HCT116 (cell line): ENCODE data around the gene ZBTB21. TPM values are rescaled to one million over a fixed set of nuclear protein-coding genes. Genes with fewer than 3 reads are reported as not detected.

ENCODE experiments used
- ATAC-seq: fragments of 200-7000 bp; cut with Tn5 transposase; 2 replicates; pipeline ENCODE4 v1.9.1; 2020; ENCODE audit warnings: mild to moderate bottlenecking, moderate library complexity
- BruUV-seq: library from RNA; stranded (reverse); fragments of 400-500 nt; replicated peaks from 2 replicates; lab custom pipeline; 2021; lab: Mats Ljungman, UMichigan
- CTCF ChIA-PET: fragments of 300-600 bp; sonication (Branson Sonifier 250); formaldehyde crosslinking; loops from one replicate; lab custom pipeline; 2021; ENCODE audit warnings: antibody characterized with exemption; lab: Charles Lee
- POLR2A ChIA-PET: fragments of 300-600, 350-600 bp; sonication (Branson Sonifier 250); formaldehyde crosslinking; loops from one replicate; lab custom pipeline; 2021; ENCODE audit warnings: antibody characterized with exemption; lab: Charles Lee
- RAD21 ChIA-PET, 2 experiments: fragments of 300-600 bp; sonication (Branson Sonifier 250); formaldehyde crosslinking; loops; one replicate each; lab custom pipeline; 2023; ENCODE audit warnings: low total read pairs in 2 of 2; ENCODE audit not compliant: uncharacterized antibody in 2 of 2, unreplicated experiment in 2 of 2, low non-redundant PET in 1 of 2; lab: Charles Lee
- DNase-seq: peaks from one replicate; pipeline ENCODE4 v3.0.0-alpha.2; 2010; ENCODE audit warnings: low read depth, low spot score
- H2AFZ ChIP-seq: fragments of 200-600 bp; shearing (Covaris generic), sonication (generic); 2 replicates; pipeline ENCODE4 v1.6.1; 2017; ENCODE audit warnings: low read depth, mixed run types, mixed read lengths, antibody characterized with exemption, low read length; ENCODE audit not compliant: poor library complexity, severe bottlenecking
- H3K27ac ChIP-seq: 2 replicates; pipeline ENCODE4 v1.5.1; 2012; ENCODE audit warnings: low read depth, low read length
- H3K27me3 ChIP-seq: fragments of 200-600 bp; sonication (generic); 2 replicates; pipeline ENCODE4 v1.6.1; 2016; ENCODE audit warnings: mixed run types, low read length, mixed read lengths; ENCODE audit not compliant: insufficient read depth
- H3K36me3 ChIP-seq, 2 experiments: fragments of 200-500 bp in 1 of 2; fragments of 200-600 bp in 1 of 2; sonication (Bioruptor generic) in 1 of 2; sonication (generic) in 1 of 2; 2 replicates each; pipeline versions ENCODE4 v1.5.1 to v1.6.1; 2014 to 2016; ENCODE audit warnings: low read length in 2 of 2, inconsistent platforms in 1 of 2, mixed read lengths in 1 of 2, mixed run types in 1 of 2; ENCODE audit not compliant: insufficient read depth in 2 of 2, control insufficient read depth in 1 of 2
- H3K4me1 ChIP-seq, 2 experiments: fragments of 200-600 bp in 1 of 2; sonication (generic) in 1 of 2; 2 replicates each; pipeline versions ENCODE4 v1.5.1 to v1.6.1; 2012 to 2017; ENCODE audit warnings: low read length in 2 of 2, inconsistent platforms in 1 of 2, mild to moderate bottlenecking in 1 of 2, mixed read lengths in 1 of 2, mixed run types in 1 of 2, moderate library complexity in 1 of 2; ENCODE audit not compliant: insufficient read depth in 2 of 2, control insufficient read depth in 1 of 2
- H3K4me2 ChIP-seq: fragments of 200-600 bp; sonication (generic); 2 replicates; pipeline ENCODE4 v1.6.1; 2017; ENCODE audit warnings: mixed run types, low read length, mixed read lengths
- H3K4me3 ChIP-seq, 2 experiments: fragments of 200-600 bp in 1 of 2; sonication (generic) in 1 of 2; replicated peaks in 1 of 2; 2 replicates each; pipeline ENCODE4 v1.5.1; 2011 to 2016; ENCODE audit warnings: low read length in 2 of 2, control low read depth in 1 of 2, low read depth in 1 of 2, mild to moderate bottlenecking in 1 of 2, mixed read lengths in 1 of 2, mixed run types in 1 of 2
- H3K79me2 ChIP-seq: fragments of 200-600 bp; sonication (generic); 2 replicates; pipeline ENCODE4 v1.6.1; 2017; ENCODE audit warnings: mild to moderate bottlenecking, mixed run types, low read length, moderate library complexity, mixed read lengths; ENCODE audit not compliant: insufficient read depth
- H3K9ac ChIP-seq: fragments of 200-600 bp; sonication (generic); 2 replicates; pipeline ENCODE4 v1.6.1; 2016; ENCODE audit warnings: low read length, mixed read lengths
- H3K9me2 ChIP-seq: fragments of 200-600 bp; sonication (generic), shearing (Covaris generic); 2 replicates; pipeline ENCODE4 v1.6.1; 2017; ENCODE audit warnings: mixed run types, mild to moderate bottlenecking, moderate library complexity; ENCODE audit not compliant: insufficient read depth
- H3K9me3 ChIP-seq, 2 experiments: fragments of 200-500 bp in 1 of 2; fragments of 200-600 bp in 1 of 2; sonication (Bioruptor generic) in 1 of 2; sonication (generic) in 1 of 2; 2 replicates each; pipeline ENCODE4 v1.6.1; 2014 to 2017; ENCODE audit warnings: low read length in 2 of 2, mixed read lengths in 2 of 2, inconsistent platforms in 1 of 2, low read depth in 1 of 2, mild to moderate bottlenecking in 1 of 2, mixed run types in 1 of 2, moderate library complexity in 1 of 2; ENCODE audit not compliant: control insufficient read depth in 1 of 2, insufficient read depth in 1 of 2
- H4K20me1 ChIP-seq: fragments of 200-600 bp; sonication (generic), shearing (Covaris generic); 2 replicates; pipeline ENCODE4 v1.6.1; 2017; ENCODE audit warnings: mixed run types, mild to moderate bottlenecking, moderate library complexity; ENCODE audit not compliant: insufficient read depth
- ATF3 ChIP-seq: IDR thresholded peaks from 2 replicates; pipeline ENCODE4 v1.6.1; 2012
- CBX3 ChIP-seq: IDR thresholded peaks from 2 replicates; pipeline ENCODE4 v1.6.1; 2012; ENCODE audit warnings: low read depth
- EGR1 ChIP-seq: IDR thresholded peaks from 2 replicates; pipeline ENCODE4 v1.6.1; 2012; ENCODE audit warnings: low read depth
- EZH2 ChIP-seq: fragments of 200-600 bp; sonication (generic); IDR thresholded peaks from 2 replicates; pipeline ENCODE4 v1.6.1; 2017; ENCODE audit warnings: antibody characterized with exemption, mixed run types
- EZH2phosphoT487 ChIP-seq: fragments of 200-600 bp; IDR thresholded peaks from 2 replicates; pipeline ENCODE4 v1.6.1; 2018; ENCODE audit warnings: antibody characterized with exemption, borderline replicate concordance
- JUND ChIP-seq: IDR thresholded peaks from 2 replicates; pipeline ENCODE4 v1.6.1; 2012
- POLR2A ChIP-seq: IDR thresholded peaks from 2 replicates; pipeline ENCODE4 v1.7.0; 2011; ENCODE audit warnings: borderline replicate concordance; ENCODE audit not compliant: insufficient read depth, insufficient read length; ENCODE audit errors: extremely low read depth
- POLR2AphosphoS5 ChIP-seq: IDR thresholded peaks from 2 replicates; pipeline ENCODE4 v1.6.1; 2011; ENCODE audit warnings: mild to moderate bottlenecking, low read depth, low read length, moderate library complexity
- RAD21 ChIP-seq: IDR thresholded peaks from 2 replicates; pipeline ENCODE4 v1.6.1; 2012; ENCODE audit warnings: low read depth, mild to moderate bottlenecking
- SIN3A ChIP-seq: IDR thresholded peaks from 2 replicates; pipeline ENCODE4 v1.6.1; 2012; ENCODE audit warnings: low read depth
- SRF ChIP-seq: IDR thresholded peaks from 2 replicates; pipeline ENCODE4 v1.6.1; 2012; ENCODE audit warnings: low read depth
- TCF7L2 ChIP-seq: IDR thresholded peaks from 2 replicates; pipeline ENCODE4 v1.7.0; 2011; ENCODE audit warnings: borderline replicate concordance, inconsistent platforms; ENCODE audit not compliant: insufficient read depth, insufficient read length; ENCODE audit errors: extremely low read depth
- YY1 ChIP-seq: IDR thresholded peaks from 2 replicates; pipeline ENCODE4 v1.6.1; 2011; ENCODE audit warnings: low read length, low read depth, moderate library complexity, mild to moderate bottlenecking; ENCODE audit not compliant: insufficient replicate concordance; ENCODE audit errors: extremely low read depth
- intact Hi-C: fragments of 100-400 bp; cut with micrococcal nuclease; formaldehyde crosslinking; loops from 2 replicates; pipeline ENCODE4 v1.10.0; 2022
- total RNA-seq: library from RNA; stranded (reverse); gene quantifications from one replicate; pipeline ENCODE4 v1.2.1, GENCODE V29; 2021; ENCODE audit not compliant: unreplicated experiment
- TF ChIP-seq, protein P1 (sequence below): IDR thresholded peaks from 2 replicates; pipeline ENCODE4 v1.6.1; 2012
- TF ChIP-seq, protein P2 (sequence below): IDR thresholded peaks from 2 replicates; pipeline ENCODE4 v1.6.1; 2011; ENCODE audit warnings: mild to moderate bottlenecking, low read length, moderate library complexity; ENCODE audit not compliant: insufficient replicate concordance; ENCODE audit errors: extremely low read depth
- TF ChIP-seq, protein P3 (sequence below): IDR thresholded peaks from 2 replicates; pipeline ENCODE4 v1.6.1; 2012; ENCODE audit warnings: low read depth

ZBTB21 gene
- total RNA-seq, 1 experiment from 2014 or later = 28.7 TPM

DNA sequence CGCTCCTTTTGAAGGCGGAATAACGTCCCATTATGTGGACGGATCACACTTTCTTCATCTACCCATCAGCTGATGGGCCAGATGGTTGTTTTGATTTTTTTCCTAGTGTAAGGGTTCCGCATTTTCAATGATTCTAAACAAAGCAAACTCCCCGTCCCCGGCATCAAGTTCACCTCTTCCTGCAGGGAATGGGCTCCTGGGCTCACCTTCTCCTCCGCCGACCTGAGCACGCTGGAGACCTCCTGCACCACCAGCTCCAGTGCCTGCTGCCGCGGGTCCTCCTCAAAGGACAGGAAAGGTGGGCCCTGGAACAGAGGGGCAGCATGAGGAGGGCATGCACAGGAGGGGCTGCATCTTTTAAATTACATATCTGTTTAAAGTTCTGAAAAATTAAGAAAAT, 68.2 kb downstream of the ZBTB21 start:
- no peak overlapping the region for H3K4me2 ChIP-seq
- BruUV-seq = no TSS peak
- no peak for TF ChIP-seq EZH2
- TF ChIP-seq EZH2phosphoT487 = no peak
- no peak for TF ChIP-seq JUND
- no peak for TF ChIP-seq RAD21
- no peak for TF ChIP-seq POLR2A
- TF ChIP-seq, protein P1, sequence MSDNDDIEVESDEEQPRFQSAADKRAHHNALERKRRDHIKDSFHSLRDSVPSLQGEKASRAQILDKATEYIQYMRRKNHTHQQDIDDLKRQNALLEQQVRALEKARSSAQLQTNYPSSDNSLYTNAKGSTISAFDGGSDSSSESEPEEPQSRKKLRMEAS = no peak
- no peak for TF ChIP-seq SIN3A
- no peak for TF ChIP-seq ATF3
- TF ChIP-seq EGR1 = no peak
- TF ChIP-seq YY1 = no peak
- TF ChIP-seq CBX3 = no peak
- TF ChIP-seq, all 23 proteins: peak for 0
- ATAC-seq = no peak
- Histone ChIP-seq H3K27me3 (no peaks in the 10 kb centered on the region), H3K27ac (no peak overlapping the region), H3K79me2 (peaks cover 43% of the 10 kb centered on the region), H2AFZ (no peak overlapping the region), H4K20me1 (no peaks in the 10 kb centered on the region), H3K9ac (no peak overlapping the region), H3K9me2 (no peaks in the 10 kb centered on the region), H3K36me3 (no peaks in the 10 kb centered on the region; a peak in 2 of 4 replicates), H3K9me3 (no peaks in the 10 kb centered on the region), H3K4me3 (no peak overlapping the region), H3K4me1 (no peaks in the 10 kb centered on the region)
- RAD21 ChIA-PET = no interaction called here
- POLR2A ChIA-PET = no interaction called here
- intact Hi-C loops = no loop called here
- no peak for DNase-seq
- CTCF ChIA-PET = no interaction called here

- no peak overlapping the region for H3K27ac ChIP-seq
- H3K9me2 ChIP-seq = no peaks in the 10 kb centered on the region
- peaks cover 34% of the 10 kb centered on the region for H3K79me2 ChIP-seq
- H3K36me3 ChIP-seq = no peaks in the 10 kb centered on the region; a peak in 2 of 4 replicates
- DNase-seq (no peak), ATAC-seq (no peak)
- intact Hi-C loops = no loop called here
- H4K20me1 ChIP-seq = no peaks in the 10 kb centered on the region
- no peak overlapping the region for H3K9ac ChIP-seq
- no peaks in the 10 kb centered on the region for H3K9me3 ChIP-seq
- ChIA-PET CTCF (no interaction called here), POLR2A (no interaction called here), RAD21 (no interaction called here)
- BruUV-seq = no TSS peak
- H3K4me3 ChIP-seq = no peak overlapping the region
- H2AFZ ChIP-seq = no peak overlapping the region
- H3K27me3 ChIP-seq = no peaks in the 10 kb centered on the region
- H3K4me2 ChIP-seq = no peak overlapping the region
- no peaks in the 10 kb centered on the region for H3K4me1 ChIP-seq
- TF ChIP-seq, protein P2, sequence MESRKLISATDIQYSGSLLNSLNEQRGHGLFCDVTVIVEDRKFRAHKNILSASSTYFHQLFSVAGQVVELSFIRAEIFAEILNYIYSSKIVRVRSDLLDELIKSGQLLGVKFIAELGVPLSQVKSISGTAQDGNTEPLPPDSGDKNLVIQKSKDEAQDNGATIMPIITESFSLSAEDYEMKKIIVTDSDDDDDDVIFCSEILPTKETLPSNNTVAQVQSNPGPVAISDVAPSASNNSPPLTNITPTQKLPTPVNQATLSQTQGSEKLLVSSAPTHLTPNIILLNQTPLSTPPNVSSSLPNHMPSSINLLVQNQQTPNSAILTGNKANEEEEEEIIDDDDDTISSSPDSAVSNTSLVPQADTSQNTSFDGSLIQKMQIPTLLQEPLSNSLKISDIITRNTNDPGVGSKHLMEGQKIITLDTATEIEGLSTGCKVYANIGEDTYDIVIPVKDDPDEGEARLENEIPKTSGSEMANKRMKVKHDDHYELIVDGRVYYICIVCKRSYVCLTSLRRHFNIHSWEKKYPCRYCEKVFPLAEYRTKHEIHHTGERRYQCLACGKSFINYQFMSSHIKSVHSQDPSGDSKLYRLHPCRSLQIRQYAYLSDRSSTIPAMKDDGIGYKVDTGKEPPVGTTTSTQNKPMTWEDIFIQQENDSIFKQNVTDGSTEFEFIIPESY = no peak
- TF ChIP-seq EZH2phosphoT487 = no peak
- TF ChIP-seq TCF7L2 = no peak
- no peak for TF ChIP-seq POLR2AphosphoS5
- no peak for TF ChIP-seq SRF
- no peak for TF ChIP-seq ATF3
- TF ChIP-seq EZH2 = no peak
- TF ChIP-seq CBX3 = no peak
- TF ChIP-seq, protein P3, sequence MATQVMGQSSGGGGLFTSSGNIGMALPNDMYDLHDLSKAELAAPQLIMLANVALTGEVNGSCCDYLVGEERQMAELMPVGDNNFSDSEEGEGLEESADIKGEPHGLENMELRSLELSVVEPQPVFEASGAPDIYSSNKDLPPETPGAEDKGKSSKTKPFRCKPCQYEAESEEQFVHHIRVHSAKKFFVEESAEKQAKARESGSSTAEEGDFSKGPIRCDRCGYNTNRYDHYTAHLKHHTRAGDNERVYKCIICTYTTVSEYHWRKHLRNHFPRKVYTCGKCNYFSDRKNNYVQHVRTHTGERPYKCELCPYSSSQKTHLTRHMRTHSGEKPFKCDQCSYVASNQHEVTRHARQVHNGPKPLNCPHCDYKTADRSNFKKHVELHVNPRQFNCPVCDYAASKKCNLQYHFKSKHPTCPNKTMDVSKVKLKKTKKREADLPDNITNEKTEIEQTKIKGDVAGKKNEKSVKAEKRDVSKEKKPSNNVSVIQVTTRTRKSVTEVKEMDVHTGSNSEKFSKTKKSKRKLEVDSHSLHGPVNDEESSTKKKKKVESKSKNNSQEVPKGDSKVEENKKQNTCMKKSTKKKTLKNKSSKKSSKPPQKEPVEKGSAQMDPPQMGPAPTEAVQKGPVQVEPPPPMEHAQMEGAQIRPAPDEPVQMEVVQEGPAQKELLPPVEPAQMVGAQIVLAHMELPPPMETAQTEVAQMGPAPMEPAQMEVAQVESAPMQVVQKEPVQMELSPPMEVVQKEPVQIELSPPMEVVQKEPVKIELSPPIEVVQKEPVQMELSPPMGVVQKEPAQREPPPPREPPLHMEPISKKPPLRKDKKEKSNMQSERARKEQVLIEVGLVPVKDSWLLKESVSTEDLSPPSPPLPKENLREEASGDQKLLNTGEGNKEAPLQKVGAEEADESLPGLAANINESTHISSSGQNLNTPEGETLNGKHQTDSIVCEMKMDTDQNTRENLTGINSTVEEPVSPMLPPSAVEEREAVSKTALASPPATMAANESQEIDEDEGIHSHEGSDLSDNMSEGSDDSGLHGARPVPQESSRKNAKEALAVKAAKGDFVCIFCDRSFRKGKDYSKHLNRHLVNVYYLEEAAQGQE = no peak
Observed at GRCh38 chr21:41940431-41940830, 69.7 kb downstream of the ZBTB21 start.
